NCI-H748 treated with DMSO at 0.1 percent for 48 hours (cell line): ENCODE data around the gene C11orf65.
"Not testable (repeated sequence)": the region's sequence is repeated elsewhere in the genome, so short reads cannot be mapped to it uniquely, and the experiment has no call there.

Source experiments
- DNase-seq: peaks from one replicate; lab custom pipeline; 2025; lab: John Stamatoyannopoulos, UW

C11orf65 gene

GRCh38 chr11:108472681-108473080 lies 5.4 kb upstream of the C11orf65 start:
- DNase-seq = no peak

- DNase-seq = no peak
Measured at GRCh38 chr11:108468478-108468864, 1.1 kb upstream of the C11orf65 start.

- no peak for DNase-seq
Measured at GRCh38 chr11:108466405-108466804, 924 bp downstream of the C11orf65 start.

GRCh38 chr11:108453207-108453835 lies 14.0 kb downstream of the C11orf65 start:
- no peak for DNase-seq

GRCh38 chr11:108441445-108441844 lies 25.9 kb downstream of the C11orf65 start:
- DNase-seq = not testable (repeated sequence)

GRCh38 chr11:108436594-108436993 lies 30.7 kb downstream of the C11orf65 start:
- DNase-seq = no peak

- no peak for DNase-seq
Measured at GRCh38 chr11:108435066-108435465, 32.3 kb downstream of the C11orf65 start.

- DNase-seq = no peak
Measured at GRCh38 chr11:108432783-108433182, 34.5 kb downstream of the C11orf65 start.

- DNase-seq = no peak
Measured at GRCh38 chr11:108431997-108432396, 35.3 kb downstream of the C11orf65 start.

GRCh38 chr11:108431370-108431769 lies 36.0 kb downstream of the C11orf65 start:
- DNase-seq = no peak

GRCh38 chr11:108417551-108417950 lies 49.8 kb downstream of the C11orf65 start:
- DNase-seq = not testable (repeated sequence)

GRCh38 chr11:108414958-108415357 lies 52.4 kb downstream of the C11orf65 start:
- DNase-seq = no peak

- no peak for DNase-seq
Measured at GRCh38 chr11:108405706-108406105, 61.6 kb downstream of the C11orf65 start.

GRCh38 chr11:108403052-108403451 lies 64.3 kb downstream of the C11orf65 start:
- DNase-seq = no peak

- no peak for DNase-seq
Measured at GRCh38 chr11:108402241-108402640, 65.1 kb downstream of the C11orf65 start.

GRCh38 chr11:108398439-108398838 lies 68.9 kb downstream of the C11orf65 start:
- DNase-seq = no peak

GRCh38 chr11:108396672-108397071 lies 70.7 kb downstream of the C11orf65 start:
- not testable (repeated sequence) for DNase-seq

GRCh38 chr11:108394744-108395284 lies 72.5 kb downstream of the C11orf65 start:
- no peak for DNase-seq

- DNase-seq = no peak
Measured at GRCh38 chr11:108393046-108393445, 74.3 kb downstream of the C11orf65 start.

- no peak for DNase-seq
Measured at GRCh38 chr11:108392353-108392752, 75.0 kb downstream of the C11orf65 start.

GRCh38 chr11:108388576-108388975 lies 78.8 kb downstream of the C11orf65 start:
- no peak for DNase-seq

GRCh38 chr11:108373505-108373904 lies 93.8 kb downstream of the C11orf65 start:
- not testable (repeated sequence) for DNase-seq

GRCh38 chr11:108370990-108371389 lies 96.3 kb downstream of the C11orf65 start:
- DNase-seq = no peak

GRCh38 chr11:108370315-108370714 lies 97.0 kb downstream of the C11orf65 start:
- DNase-seq = no peak
